GM12878 (cell line): ENCODE results near the gene HMGB1. TPM values are rescaled to one million over a fixed set of nuclear protein-coding genes. Genes with fewer than 3 reads are reported as not detected.

Experiments
- ATAC-seq: fragments of 200-7000 bp; cut with Tn5 transposase; 3 replicates; pipeline ENCODE4 v1.9.1; 2020; ENCODE audit warnings: mild to moderate bottlenecking, moderate library complexity
- BruUV-seq: library from RNA; stranded (reverse); fragments of 400-500 nt; replicated peaks from 2 replicates; lab custom pipeline; 2021; lab: Mats Ljungman, UMichigan
- CTCF ChIA-PET: fragments of 300-600 bp; sonication (Branson Sonifier 250); formaldehyde crosslinking; extraction: SDS; loops from one replicate; lab custom pipeline; 2021; ENCODE audit warnings: inconsistent platforms; lab: Yijun Ruan, JAX
- POLR2A ChIA-PET: fragments of 350-600 bp; formaldehyde crosslinking; extraction: SDS; loops from one replicate; lab custom pipeline; 2021; ENCODE audit warnings: inconsistent platforms; lab: Charles Lee
- RAD21 ChIA-PET: fragments of 300-600 bp; sonication (Branson Sonifier 250); formaldehyde crosslinking; loops from one replicate; lab custom pipeline; 2023; ENCODE audit warnings: antibody characterized with exemption; ENCODE audit not compliant: unreplicated experiment; lab: Charles Lee
- SMC1A ChIA-PET: fragments of 300-600 bp; sonication (Branson Sonifier 250); formaldehyde crosslinking; loops from one replicate; lab custom pipeline; 2023; ENCODE audit not compliant: unreplicated experiment, uncharacterized antibody; lab: Charles Lee
- DNase-seq: peaks from one replicate; pipeline ENCODE4 v3.0.0-alpha.2; 2011; ENCODE audit warnings: low read depth, low spot score
- FAIRE-seq: peaks from 3 replicates; lab custom pipeline; 2011; peaks lifted over from hg19 to GRCh38; lab: Jason Lieb, UNC
- H2AFZ ChIP-seq: 2 replicates; pipeline ENCODE4 v1.6.0; 2011; ENCODE audit warnings: low read depth, low read length, control low read depth; ENCODE audit not compliant: control insufficient read depth
- H3K27ac ChIP-seq: 2 replicates; pipeline ENCODE4 v1.5.1; 2011; ENCODE audit warnings: control low read depth; ENCODE audit not compliant: control insufficient read depth, insufficient read depth
- H3K27me3 ChIP-seq, 2 experiments: replicated peaks in 1 of 2; 2 replicates each; pipeline versions ENCODE4 v1.6.0 to v1.6.1; 2011; ENCODE audit warnings: low read length in 1 of 2; ENCODE audit not compliant: control insufficient read depth in 2 of 2, insufficient read depth in 2 of 2
- H3K36me3 ChIP-seq, 2 experiments: 2 replicates each; pipeline ENCODE4 v1.5.1; 2011; ENCODE audit warnings: low read length in 1 of 2; ENCODE audit not compliant: control insufficient read depth in 2 of 2, insufficient read depth in 2 of 2
- H3K4me1 ChIP-seq: 2 replicates; pipeline ENCODE4 v1.6.1; 2011; ENCODE audit warnings: mild to moderate bottlenecking, low read length, moderate library complexity, mixed read lengths; ENCODE audit not compliant: control insufficient read depth, insufficient read depth
- H3K4me2 ChIP-seq: 2 replicates; pipeline ENCODE4 v1.6.0; 2011; ENCODE audit warnings: control low read depth; ENCODE audit not compliant: control insufficient read depth, insufficient read depth
- H3K4me3 ChIP-seq: fragments of 200-600 bp; sonication (generic); 2 replicates; pipeline ENCODE4 v1.5.1; 2016
- H3K79me2 ChIP-seq: 2 replicates; pipeline ENCODE4 v1.6.0; 2011; ENCODE audit warnings: low read length; ENCODE audit not compliant: control insufficient read depth, insufficient read depth
- H3K9ac ChIP-seq: 2 replicates; pipeline ENCODE4 v1.8.0; 2011; ENCODE audit warnings: low read length, control low read depth, mixed read lengths; ENCODE audit not compliant: control insufficient read depth, insufficient read depth
- H3K9me3 ChIP-seq: replicated peaks from 3 replicates; pipeline ENCODE4 v1.5.1; 2011; ENCODE audit warnings: mild to moderate bottlenecking, low read length; ENCODE audit not compliant: control insufficient read depth, insufficient read depth
- H4K20me1 ChIP-seq: 2 replicates; pipeline ENCODE4 v1.6.0; 2011; ENCODE audit not compliant: control insufficient read depth, insufficient read depth
- ETV6 ChIP-seq, 2 experiments: fragments of 450-650 bp in 1 of 2; IDR thresholded peaks in 1 of 2; conservative IDR thresholded peaks in 1 of 2; 2 replicates each; pipeline ENCODE4 v1.6.1; 2014; ENCODE audit warnings: antibody characterized with exemption in 1 of 2, borderline replicate concordance in 1 of 2, low read depth in 1 of 2, mild to moderate bottlenecking in 1 of 2, moderate library complexity in 1 of 2
- NFYA ChIP-seq: IDR thresholded peaks from 2 replicates; pipeline ENCODE4 v1.6.1; 2011; ENCODE audit warnings: low read depth, mild to moderate bottlenecking, low read length, improper control_type of control experiment, borderline replicate concordance
- SP1 ChIP-seq: IDR thresholded peaks from one replicate; pipeline ENCODE4 v1.6.1; 2011; ENCODE audit warnings: low read depth, low read length
- WGBS: methylation state at CpG from one replicate; pipeline ENCODE4 v1.1.6; 2016; ENCODE audit warnings: low lambda C conversion rate; ENCODE audit not compliant: insufficient replicate concordance, insufficient coverage; ENCODE audit errors: missing lambda C conversion rate; 5-methylcytosine and 5-hydroxymethylcytosine counted together
- in situ Hi-C: fragments of 300-500 bp; cut with MboI; formaldehyde crosslinking; loops from 9 replicates; pipeline ENCODE4 v1.14.3; 2018; ENCODE audit warnings: mixed read lengths
- intact Hi-C: fragments of 100-400 bp; cut with micrococcal nuclease; formaldehyde crosslinking; loops from one replicate; pipeline ENCODE4 v1.14.2; 2022; ENCODE audit not compliant: unreplicated experiment
- polyA plus RNA-seq, 11 experiments: library from polyadenylated mRNA; depleted of rRNA in 4 of 11; unstranded in 6 of 11; stranded (reverse) in 5 of 11; fragments of >200 nt; fragmentation: Nextera tagmentation in 4 of 11; fragmentation: Illumina TruSeq in 1 of 11; extraction: Ambion mirVana in 4 of 11; extraction: Trizol in 1 of 11; gene quantifications; 1 replicate in 1 of 11; 2 replicates in 10 of 11; pipeline versions ENCODE4 v1.2.1 to v1.2.3, GENCODE V29; 2011 to 2016; ENCODE audit warnings: inconsistent platforms in 2 of 11, missing spikeins in 2 of 11, low read depth in 1 of 11
- total RNA-seq, 4 experiments: library from RNA; depleted of rRNA in 3 of 4; stranded (reverse); fragments of >200 nt in 3 of 4; fragmentation: Illumina TruSeq in 1 of 4; extraction: Trizol in 1 of 4; gene quantifications; 2 replicates each; pipeline versions ENCODE4 v1.2.1 to v1.2.3, GENCODE V29; 2013 to 2021

The HMGB1 gene
- total and polyA plus RNA-seq, 10 of the 15 experiments (the other 5 are each of a cell fraction or from before 2014, with no cell fraction given) = 365 to 2,529 (median 1,396) TPM

GRCh38 chr13:30410705-30411125 lies 55.0 kb downstream of the HMGB1 start:
- H3K9ac ChIP-seq = no peak overlapping the region
- ChIA-PET POLR2A (interaction anchor here (0.5 kb wide), 1 partner anchor 45 kb away, joined by 4 read pairs; no protein-coding TSS in a partner anchor), RAD21 (interaction anchor here (0.6 to 1.7 kb wide), 3 partner anchors 32 to 36 kb away, joined by 3 to 5 read pairs (median 5); no protein-coding TSS in a partner anchor), CTCF (interaction anchor here (0.9 to 2.2 kb wide), 4 partner anchors 10 to 51 kb away, joined by 3 to 7 read pairs (median 3); no protein-coding TSS in a partner anchor), SMC1A (interaction anchor here (1.2 to 1.9 kb wide), 3 partner anchors 35 to 78 kb away, joined by 4 to 6 read pairs (median 5); no protein-coding TSS in a partner anchor)
- H3K4me1 ChIP-seq = peaks cover 13% of the 10 kb centered on the region
- DNase-seq (no peak), FAIRE-seq (no peak), ATAC-seq (no peak)
- H3K36me3 ChIP-seq = no peaks in the 10 kb centered on the region
- H3K27me3 ChIP-seq = no peaks in the 10 kb centered on the region
- in situ Hi-C loops = no loop called here
- no peaks in the 10 kb centered on the region for H3K79me2 ChIP-seq
- H4K20me1 ChIP-seq = no peaks in the 10 kb centered on the region
- no peak overlapping the region for H2AFZ ChIP-seq
- H3K9me3 ChIP-seq = peaks cover 2% of the 10 kb centered on the region; the same call in 1 of the 3 replicates
- no TSS peak for BruUV-seq
- H3K4me2 ChIP-seq = no peak overlapping the region
- 57% methylated on average over 2 of the region's 2 CpGs for WGBS
- H3K4me3 ChIP-seq = no peak overlapping the region
- intact Hi-C loops = no loop called here
- no peak for TF ChIP-seq SP1
- TF ChIP-seq ETV6 (conservative IDR thresholded peaks at IDR 0.05 in 1 of 2, IDR thresholded peaks at IDR 0.05 in 1 of 2; ENCODE audit: borderline replicate concordance in 1 of 2, low read depth in 1 of 2) = 0 out of 4 replicates have a peak, but pooled peaks of 1 of the 2 experiments have one; percentile 7
- TF ChIP-seq NFYA = no peak
- no peak overlapping the region for H3K27ac ChIP-seq
